ENCODE data around the gene CPOX.

The CPOX gene

DNA sequence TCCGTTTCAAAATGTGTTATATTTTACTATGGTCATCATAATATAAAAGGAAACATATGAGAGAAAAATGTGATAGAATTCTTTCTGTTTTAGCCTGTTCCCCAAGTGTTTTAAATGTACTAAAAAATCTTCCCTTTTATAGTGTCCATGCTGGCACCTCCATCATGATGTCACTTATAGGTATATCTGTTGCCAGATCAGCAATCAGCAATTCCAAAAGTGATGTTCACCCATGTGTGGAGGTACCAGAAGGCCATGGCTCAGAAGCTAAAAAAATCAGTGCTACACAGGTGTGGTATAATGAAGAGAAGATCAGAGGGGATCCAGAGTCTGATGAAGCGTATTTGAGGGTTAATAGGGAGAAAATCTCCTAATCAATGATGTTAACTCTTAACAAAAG is 62.7 kb downstream of the CPOX start:
- peaks cover 34% of the 10 kb centered on the region for H3K79me2 ChIP-seq (ENCODE audit: insufficient read depth, low read length)
- H3F3A ChIP-seq (ENCODE audit: insufficient read depth): peaks cover 29% of the 10 kb centered on the region
- H3K4me3 ChIP-seq (ENCODE audit: insufficient read depth, low read length, poor library complexity, severe bottlenecking): peak overlapping the region; percentile 2
- H4K20me1 ChIP-seq (ENCODE audit: low read depth, low read length): no peaks in the 10 kb centered on the region
- no peaks in the 10 kb centered on the region for H3K9me3 ChIP-seq (ENCODE audit: insufficient read depth, low read length)
- peak overlapping the region; percentile 88 for H3K4me2 ChIP-seq (ENCODE audit: low read depth, low read length, poor library complexity, severe bottlenecking)
- no peaks in the 10 kb centered on the region for H3K9me2 ChIP-seq (replicated peaks; ENCODE audit: insufficient read depth, low read length)
- no peaks in the 10 kb centered on the region; the same call in 1 of the 2 replicates for H3K36me3 ChIP-seq (ENCODE audit: low read length)
- peak overlapping the region; percentile 10; the same call in 1 of the 2 replicates for H3K9ac ChIP-seq (ENCODE audit: low read length)
- TF ChIP-seq, protein P1, sequence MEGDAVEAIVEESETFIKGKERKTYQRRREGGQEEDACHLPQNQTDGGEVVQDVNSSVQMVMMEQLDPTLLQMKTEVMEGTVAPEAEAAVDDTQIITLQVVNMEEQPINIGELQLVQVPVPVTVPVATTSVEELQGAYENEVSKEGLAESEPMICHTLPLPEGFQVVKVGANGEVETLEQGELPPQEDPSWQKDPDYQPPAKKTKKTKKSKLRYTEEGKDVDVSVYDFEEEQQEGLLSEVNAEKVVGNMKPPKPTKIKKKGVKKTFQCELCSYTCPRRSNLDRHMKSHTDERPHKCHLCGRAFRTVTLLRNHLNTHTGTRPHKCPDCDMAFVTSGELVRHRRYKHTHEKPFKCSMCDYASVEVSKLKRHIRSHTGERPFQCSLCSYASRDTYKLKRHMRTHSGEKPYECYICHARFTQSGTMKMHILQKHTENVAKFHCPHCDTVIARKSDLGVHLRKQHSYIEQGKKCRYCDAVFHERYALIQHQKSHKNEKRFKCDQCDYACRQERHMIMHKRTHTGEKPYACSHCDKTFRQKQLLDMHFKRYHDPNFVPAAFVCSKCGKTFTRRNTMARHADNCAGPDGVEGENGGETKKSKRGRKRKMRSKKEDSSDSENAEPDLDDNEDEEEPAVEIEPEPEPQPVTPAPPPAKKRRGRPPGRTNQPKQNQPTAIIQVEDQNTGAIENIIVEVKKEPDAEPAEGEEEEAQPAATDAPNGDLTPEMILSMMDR (IDR thresholded peaks at IDR 0.05; ENCODE audit: insufficient read depth, low read length, poor library complexity, severe bottlenecking): no peak
- TF ChIP-seq EZH2phosphoT487 (conservative IDR thresholded peaks at IDR 0.05; ENCODE audit: low read length): no peak
- H2AFZ ChIP-seq (ENCODE audit: low read depth, low read length, severe bottlenecking): no peak overlapping the region
- no peaks in the 10 kb centered on the region for H3K27me3 ChIP-seq (ENCODE audit: low read length)
- peak overlapping the region; percentile 97 for H3K27ac ChIP-seq (ENCODE audit: low read depth, low read length)

DNA sequence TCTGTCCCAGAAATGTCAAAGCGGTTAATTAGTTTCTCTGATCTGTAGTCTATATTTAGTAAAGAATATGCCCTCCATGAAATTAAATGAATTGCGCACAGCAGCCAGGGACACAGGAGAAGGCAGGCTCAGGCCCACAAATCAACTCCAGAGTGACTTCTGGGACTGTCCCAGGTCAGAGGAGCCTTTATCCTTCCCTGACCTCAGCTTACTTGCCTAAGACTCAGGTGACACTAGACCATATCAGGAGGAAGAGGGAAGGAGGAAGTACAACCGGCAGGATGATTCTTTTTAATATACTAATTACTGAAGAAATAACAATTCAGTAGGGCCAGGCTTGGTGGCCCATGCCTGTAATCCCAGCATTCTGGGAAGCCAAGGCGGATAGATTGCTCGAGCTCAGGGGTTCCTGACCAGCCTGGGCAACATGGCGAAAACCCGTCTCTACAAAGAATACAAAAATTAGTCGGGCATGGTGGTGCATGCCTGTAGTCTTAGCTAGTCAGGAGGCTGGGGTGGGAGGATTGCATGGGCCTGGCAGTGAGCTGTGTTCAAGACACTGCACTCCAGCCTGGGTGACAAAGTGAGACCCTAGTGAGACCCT is 63.5 kb downstream of the CPOX start:
- Histone ChIP-seq H3K27ac (ENCODE audit: low read depth, low read length) (peak overlapping the region; percentile 97; the same call in 1 of the 2 replicates), H3F3A (ENCODE audit: insufficient read depth) (peaks cover 29% of the 10 kb centered on the region), H3K27me3 (ENCODE audit: low read length) (no peaks in the 10 kb centered on the region), H3K79me2 (ENCODE audit: insufficient read depth, low read length) (peaks cover 30% of the 10 kb centered on the region), H2AFZ (ENCODE audit: low read depth, low read length, severe bottlenecking) (no peak overlapping the region), H3K36me3 (ENCODE audit: low read length) (no peaks in the 10 kb centered on the region; the same call in 1 of the 2 replicates), H3K9me3 (ENCODE audit: insufficient read depth, low read length) (no peaks in the 10 kb centered on the region), H4K20me1 (ENCODE audit: low read depth, low read length) (no peaks in the 10 kb centered on the region), H3K4me3 (ENCODE audit: insufficient read depth, low read length, poor library complexity, severe bottlenecking) (no peak overlapping the region), H3K9me2 (replicated peaks; ENCODE audit: insufficient read depth, low read length) (no peaks in the 10 kb centered on the region), H3K9ac (ENCODE audit: low read length) (0 out of 2 replicates have a peak overlapping the region, but pooled peaks have one; percentile 10), H3K4me2 (ENCODE audit: low read depth, low read length, poor library complexity, severe bottlenecking) (peak overlapping the region; percentile 88)
- TF ChIP-seq, protein P1 (IDR thresholded peaks at IDR 0.05; ENCODE audit: insufficient read depth, low read length, poor library complexity, severe bottlenecking): no peak
- no peak for TF ChIP-seq EZH2phosphoT487 (conservative IDR thresholded peaks at IDR 0.05; ENCODE audit: low read length)
